ENCODE measurements around the gene ITGB3BP.

DNA sequence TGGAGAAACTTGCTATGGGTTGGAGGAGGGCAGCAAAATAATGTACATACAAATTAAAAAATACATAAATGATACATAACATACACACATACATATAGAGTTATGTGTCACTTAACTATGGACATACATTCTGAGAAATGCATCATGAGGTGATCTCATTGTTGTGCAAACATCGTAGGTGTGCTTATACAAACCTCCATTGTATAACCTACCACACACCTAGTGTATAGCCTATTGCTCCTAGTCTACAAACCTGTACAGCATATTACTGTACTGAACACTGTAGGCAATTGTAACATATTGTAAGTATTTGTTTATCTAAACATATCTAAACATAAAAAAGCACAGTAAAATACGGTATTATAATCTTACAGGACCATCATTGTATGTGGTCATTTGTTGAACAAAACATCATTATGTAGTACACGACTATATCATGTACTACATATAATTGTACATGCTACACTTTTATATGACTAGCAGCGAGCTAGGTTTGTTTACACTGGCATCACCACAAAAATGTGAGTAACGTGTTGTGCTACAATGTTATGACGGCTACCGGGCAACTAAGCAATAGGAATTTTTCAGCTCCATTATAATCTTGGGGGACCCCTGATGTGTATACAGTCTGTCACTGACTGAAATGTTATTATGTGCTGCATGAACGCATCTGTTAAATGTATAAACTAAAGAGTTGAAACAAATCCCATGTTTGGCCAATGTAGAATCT lies 35.5 kb downstream of the ITGB3BP start:
- TF ChIP-seq, protein P1, sequence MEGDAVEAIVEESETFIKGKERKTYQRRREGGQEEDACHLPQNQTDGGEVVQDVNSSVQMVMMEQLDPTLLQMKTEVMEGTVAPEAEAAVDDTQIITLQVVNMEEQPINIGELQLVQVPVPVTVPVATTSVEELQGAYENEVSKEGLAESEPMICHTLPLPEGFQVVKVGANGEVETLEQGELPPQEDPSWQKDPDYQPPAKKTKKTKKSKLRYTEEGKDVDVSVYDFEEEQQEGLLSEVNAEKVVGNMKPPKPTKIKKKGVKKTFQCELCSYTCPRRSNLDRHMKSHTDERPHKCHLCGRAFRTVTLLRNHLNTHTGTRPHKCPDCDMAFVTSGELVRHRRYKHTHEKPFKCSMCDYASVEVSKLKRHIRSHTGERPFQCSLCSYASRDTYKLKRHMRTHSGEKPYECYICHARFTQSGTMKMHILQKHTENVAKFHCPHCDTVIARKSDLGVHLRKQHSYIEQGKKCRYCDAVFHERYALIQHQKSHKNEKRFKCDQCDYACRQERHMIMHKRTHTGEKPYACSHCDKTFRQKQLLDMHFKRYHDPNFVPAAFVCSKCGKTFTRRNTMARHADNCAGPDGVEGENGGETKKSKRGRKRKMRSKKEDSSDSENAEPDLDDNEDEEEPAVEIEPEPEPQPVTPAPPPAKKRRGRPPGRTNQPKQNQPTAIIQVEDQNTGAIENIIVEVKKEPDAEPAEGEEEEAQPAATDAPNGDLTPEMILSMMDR (IDR thresholded peaks at IDR 0.05), result no peak
- no peak for TF ChIP-seq EP300 (IDR thresholded peaks at IDR 0.05)
